Measurements from ENCODE around the gene IFITM1.
"Not testable (repeated sequence)": the region's sequence is repeated elsewhere in the genome, so short reads cannot be mapped to it uniquely, and the experiment has no call there.

IFITM1 gene

GRCh38 chr11:293852-294661 is 19.8 kb upstream of the IFITM1 start:
- no peak for DNase-seq (ENCODE audit: low read depth)

DNA sequence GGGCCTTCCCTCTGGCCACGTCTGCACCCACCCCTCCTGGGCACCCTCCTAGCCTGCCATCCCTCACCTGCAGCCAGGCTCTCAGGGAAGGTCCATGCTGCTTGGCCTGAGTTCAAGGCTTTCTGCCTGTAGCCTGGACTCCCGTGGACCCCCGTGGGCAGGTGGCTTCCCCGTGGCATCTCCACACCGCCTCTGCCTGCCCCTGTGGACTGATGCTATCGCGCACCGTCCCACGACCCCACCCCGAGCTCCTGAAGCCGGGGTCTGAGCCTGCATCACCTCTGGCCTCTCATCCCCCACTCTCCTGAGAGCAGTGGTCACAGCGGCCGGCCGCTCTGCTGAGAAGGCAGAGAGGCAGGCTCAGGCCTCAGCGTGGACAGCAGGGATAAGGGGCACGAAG is 19.1 kb upstream of the IFITM1 start:
- DNase-seq (ENCODE audit: low read depth) = no peak

DNA sequence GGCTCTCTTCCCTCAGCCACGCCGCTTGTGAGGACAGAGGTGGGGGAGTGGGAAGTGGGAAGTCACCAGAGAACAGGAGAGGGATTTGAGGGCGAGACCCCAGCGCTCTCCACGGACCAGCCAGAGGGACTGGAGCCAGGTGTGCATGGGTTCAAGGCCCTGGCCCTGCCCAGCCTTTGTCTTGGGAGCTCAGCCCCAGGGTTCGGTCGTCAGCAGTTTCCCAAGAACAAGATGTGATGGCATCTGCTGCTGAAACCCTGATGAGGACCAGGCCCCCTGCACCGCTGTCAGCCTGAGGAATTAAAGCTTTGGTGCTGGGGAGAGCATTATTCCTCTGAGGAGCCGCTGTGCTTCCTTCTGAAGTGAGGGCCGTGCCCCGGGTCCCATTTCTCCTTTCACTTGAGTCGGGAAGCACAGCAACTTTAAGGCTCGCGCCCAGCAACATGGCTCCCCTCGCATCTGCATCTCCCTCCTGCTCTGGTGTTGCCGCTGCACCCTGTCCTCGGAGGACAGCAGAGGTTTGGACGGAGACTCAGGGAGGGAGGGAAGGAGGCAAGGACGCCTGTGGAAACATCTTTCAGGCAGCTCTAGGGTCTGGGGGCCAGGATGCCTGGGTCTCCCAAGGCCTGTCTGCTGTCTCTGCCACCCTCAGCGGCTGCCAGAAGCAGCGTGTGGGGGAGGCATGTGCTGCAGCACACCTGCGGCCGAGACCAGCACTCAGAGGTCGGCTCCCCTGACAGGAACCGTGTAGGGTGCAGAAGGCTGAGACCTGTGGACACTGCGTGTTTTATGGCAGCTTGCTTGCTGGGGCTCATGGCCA is 18.3 kb upstream of the IFITM1 start:
- no peak for DNase-seq (ENCODE audit: low read depth)

- no peak for DNase-seq (ENCODE audit: low read depth)
Observed at GRCh38 chr11:296171-297050, 17.4 kb upstream of the IFITM1 start.

GRCh38 chr11:297051-297585 is 16.7 kb upstream of the IFITM1 start:
- no peak for DNase-seq (ENCODE audit: low read depth)

DNA sequence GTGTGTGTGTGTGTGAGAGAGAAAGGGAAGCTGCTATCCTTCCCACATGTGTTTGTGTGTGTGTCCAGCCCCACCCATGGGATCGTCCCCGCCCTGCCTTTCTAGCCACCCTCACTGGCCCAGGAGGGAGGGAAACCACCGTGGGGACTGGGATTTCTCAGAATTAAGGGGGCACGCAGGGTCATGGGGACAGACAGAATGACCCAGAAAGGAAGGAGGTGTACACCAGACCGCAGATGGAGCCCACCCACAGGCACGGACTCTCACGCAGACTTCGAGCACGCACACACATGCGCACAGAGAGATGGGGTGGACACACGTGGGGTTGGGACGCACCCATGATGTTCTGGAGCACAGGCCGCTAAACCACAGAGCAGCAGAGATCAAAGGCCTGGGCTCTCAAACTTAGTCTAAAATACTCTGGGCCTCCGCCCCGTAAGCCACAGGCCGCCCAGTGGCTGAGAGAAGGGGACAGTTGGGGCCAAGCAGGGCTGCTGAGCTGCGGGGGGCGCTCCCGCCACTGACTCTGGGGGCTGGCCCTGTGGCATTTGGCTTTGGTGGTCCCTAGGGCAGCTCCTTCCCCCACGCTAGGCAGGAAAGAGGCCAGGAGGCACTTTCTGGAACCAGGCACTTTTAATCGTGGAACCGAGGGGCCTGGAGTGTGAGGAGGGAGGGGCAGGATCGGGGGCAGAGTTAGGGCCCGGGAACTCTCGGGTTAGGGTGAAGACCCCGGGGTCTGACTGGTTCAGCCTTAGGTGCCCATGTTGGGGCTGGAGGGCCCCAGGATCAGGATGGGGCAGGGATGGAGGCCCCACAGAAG is 16.0 kb upstream of the IFITM1 start:
- DNase-seq (ENCODE audit: low read depth) = no peak

GRCh38 chr11:298406-299065 is 15.3 kb upstream of the IFITM1 start:
- peak; percentile 52 for DNase-seq (ENCODE audit: low read depth)

DNA sequence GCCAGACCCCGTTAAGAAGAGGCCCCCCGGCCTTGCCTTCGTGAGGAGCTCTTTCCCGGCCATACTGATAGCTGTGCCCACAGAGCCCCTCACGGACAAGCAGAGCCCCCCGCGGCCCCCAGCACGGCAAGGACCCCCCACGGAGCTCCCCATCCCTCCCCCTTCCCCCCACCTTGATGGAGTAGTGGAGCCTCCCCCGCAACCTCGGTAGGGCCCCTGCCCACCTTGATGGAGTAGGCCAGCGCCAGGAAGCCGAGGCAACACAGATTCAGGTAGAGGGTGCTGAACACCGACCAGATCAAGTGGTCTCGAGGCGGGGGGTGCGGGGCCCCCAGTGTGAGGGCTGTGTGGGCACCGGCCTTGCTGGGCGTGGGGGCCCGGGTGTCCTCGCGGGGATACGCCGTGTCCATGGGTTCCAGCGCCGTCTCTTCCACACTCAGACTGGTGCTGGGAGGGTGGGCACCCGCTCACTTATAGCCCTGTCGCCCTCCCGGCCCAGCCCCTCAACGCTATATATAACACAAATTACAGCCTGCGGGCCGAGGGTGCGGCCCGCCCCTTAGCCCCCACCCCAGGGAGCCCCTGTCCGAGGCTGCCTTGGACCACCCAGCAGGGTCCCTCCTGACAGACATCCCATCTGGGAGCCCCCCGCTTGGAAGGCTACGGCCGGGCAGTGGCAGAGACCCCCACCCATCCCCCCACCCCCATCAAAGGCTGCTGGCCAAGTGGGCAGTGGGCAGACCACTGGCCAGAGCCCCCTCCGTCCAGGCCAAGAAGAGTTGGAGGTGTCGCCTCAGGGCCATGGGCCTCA is 14.6 kb upstream of the IFITM1 start, which contains the start of gene IFITM5:
TSS of gene IFITM5 (minus strand) at position 446 of the 811 bp plus-strand sequence. CDS start at position 410, 36 bp downstream.
- DNase-seq (ENCODE audit: low read depth) = peak; percentile 57

- DNase-seq (ENCODE audit: low read depth) = peak; percentile 52
Observed at GRCh38 chr11:299951-300735, 13.7 kb upstream of the IFITM1 start.

GRCh38 chr11:303363-303762 is 10.5 kb upstream of the IFITM1 start:
- DNase-seq (ENCODE audit: low read depth) = no peak

DNA sequence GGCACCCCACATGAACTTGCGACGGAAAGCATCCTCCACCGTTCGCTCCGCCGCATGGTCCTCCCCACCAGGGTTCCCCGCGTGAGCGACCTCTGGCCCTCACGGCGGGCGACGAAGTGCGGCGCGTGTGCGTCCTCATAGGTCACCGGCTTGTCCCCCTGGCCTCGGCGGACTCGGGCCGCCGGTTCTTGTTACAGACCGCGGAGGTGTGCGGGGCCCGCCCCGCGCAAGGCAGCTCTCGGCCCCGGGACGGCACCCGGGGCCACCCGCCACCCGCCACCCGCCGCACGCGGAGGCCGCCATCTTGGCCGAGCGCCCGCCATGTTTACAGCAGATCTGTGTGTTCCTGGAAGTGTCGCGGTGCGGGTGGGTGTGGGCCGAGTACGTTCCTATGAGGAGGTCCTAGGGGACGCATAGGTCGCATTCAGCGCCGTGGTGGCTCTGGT is 9.8 kb upstream of the IFITM1 start:
- no peak for DNase-seq (ENCODE audit: low read depth)

- no peak for DNase-seq (ENCODE audit: low read depth)
Observed at GRCh38 chr11:304915-305843, 8.7 kb upstream of the IFITM1 start.

DNA sequence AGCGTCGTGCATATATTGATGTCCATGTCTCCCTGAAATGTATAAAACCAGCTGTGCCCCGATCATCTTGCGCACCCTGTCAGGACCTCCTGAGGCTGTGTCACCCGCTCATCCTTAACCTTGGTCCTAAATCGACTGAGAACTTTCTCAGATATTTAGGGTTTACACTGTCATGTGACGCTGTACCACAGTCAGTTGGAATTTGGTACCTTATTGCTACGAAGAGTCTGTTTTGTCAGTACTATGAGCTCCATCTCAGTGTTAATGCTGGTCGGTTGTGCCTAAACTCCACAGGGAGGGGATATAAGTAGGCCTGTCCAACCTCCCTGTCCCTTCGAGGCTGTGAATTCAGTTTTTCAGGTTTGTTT is 8.0 kb upstream of the IFITM1 start:
- no peak for DNase-seq (ENCODE audit: low read depth)

DNA sequence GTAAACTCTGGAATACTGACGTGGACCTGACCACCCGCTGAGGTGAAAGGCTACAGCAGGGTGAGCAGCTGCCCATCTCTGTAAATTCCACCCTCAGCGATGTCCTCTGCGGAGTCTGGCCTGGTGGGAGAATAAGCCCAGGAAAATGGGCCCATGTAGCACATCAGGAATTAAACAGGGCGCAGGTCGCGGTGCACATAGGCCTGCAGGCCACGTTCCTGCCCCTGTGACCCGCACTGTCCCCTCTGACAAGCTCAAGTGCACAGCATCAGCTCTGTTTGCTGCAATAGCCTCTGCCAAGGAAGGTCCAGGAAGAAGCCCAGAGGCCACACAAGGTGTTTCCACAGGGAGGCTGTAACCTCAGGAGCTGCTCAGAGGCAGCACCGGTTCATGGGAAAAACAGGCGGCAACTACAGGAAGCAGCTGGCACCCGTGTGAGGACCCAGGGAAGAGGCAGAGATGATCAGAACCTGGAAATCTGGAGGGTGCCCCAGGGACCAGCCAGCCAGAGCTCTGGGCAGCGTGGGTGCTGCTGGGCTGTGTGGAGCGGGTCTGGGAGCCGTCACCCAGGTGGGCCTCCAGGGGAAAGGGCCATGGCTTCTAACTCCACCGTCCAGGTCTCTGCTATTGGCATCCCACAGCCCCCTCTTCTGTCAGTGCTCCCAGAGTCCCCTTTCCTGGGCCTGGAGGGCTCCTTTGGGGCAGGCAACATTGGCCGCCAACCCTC is 7.0 kb upstream of the IFITM1 start:
- DNase-seq (ENCODE audit: low read depth) = no peak

GRCh38 chr11:307766-308708 is 5.8 kb upstream of the IFITM1 start, which contains the start of gene IFITM2:
TSS of gene IFITM2 (plus strand) at chr11:307816. CDS start at chr11:308193, 377 bp downstream.
- not testable (repeated sequence) for DNase-seq (ENCODE audit: low read depth)
